HG02642 (cell line): ENCODE results near the gene FAM53B.

Experiments
- ATAC-seq: cut with Tn5 transposase; IDR thresholded peaks from one replicate; pipeline ENCODE4 v1.9.1; 2021; ENCODE audit warnings: mild to moderate bottlenecking; ENCODE audit not compliant: unreplicated experiment, poor library complexity

The FAM53B gene

DNA sequence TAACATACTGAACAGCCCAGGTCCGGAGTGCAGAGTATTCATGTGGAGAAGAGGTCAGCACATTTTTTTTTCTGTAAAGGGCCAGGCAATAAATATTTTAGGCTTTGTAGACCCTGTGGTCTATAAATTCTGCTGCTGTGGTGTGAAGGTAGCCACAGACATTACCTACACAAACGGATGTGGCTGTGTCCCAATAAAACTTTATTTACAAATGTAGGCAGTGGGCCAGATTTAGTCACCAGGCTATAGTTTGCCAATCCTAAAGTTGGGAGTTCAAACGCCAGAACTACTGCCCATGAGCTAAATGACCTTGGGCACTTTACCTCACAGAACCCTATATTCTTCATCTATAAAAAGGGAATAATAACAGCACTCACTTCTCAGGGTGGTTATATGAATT, 13.4 kb downstream of the FAM53B start:
- no peak for ATAC-seq

DNA sequence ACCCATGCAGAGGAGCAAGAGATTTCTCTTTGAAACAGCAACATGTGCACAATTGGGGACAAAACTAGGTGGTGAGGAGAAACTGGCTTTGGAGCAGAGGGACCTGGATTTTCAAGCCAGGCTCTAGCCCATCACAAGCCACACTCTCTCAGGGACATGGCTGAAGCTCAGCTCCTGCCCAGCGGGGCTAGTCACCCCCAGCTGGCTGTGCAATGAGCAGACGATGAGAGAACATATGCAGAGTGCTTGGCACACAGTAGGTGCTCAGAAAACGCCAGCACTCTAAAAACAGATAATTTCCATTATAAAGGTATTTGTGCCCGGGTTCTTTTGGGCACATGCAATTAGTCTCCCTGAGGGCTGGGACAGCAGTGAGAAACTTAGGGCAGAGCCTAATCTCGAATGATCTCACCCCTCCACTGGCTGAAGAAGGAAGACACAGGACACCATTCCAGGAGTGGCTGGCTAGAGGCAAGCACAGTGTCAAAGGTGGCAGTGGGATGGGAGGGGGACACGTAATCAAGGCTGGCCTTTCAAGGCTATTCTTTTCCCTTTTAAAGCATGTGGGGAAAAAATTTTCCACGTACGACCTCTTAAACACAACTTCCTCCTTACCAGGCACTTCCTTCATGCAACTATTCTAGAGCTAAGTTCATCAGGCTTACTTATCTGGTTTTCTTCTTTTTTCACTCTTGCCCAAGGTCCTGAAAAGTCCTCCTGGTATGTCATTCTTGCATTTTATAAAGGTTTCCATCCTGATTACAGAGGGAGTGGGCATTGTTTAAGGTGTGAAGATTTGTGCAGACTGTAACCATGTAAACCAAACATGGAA, 15.1 kb downstream of the FAM53B start:
- no peak for ATAC-seq

GRCh38 chr10:124728071-124728829, 15.9 kb downstream of the FAM53B start:
- no peak for ATAC-seq

DNA sequence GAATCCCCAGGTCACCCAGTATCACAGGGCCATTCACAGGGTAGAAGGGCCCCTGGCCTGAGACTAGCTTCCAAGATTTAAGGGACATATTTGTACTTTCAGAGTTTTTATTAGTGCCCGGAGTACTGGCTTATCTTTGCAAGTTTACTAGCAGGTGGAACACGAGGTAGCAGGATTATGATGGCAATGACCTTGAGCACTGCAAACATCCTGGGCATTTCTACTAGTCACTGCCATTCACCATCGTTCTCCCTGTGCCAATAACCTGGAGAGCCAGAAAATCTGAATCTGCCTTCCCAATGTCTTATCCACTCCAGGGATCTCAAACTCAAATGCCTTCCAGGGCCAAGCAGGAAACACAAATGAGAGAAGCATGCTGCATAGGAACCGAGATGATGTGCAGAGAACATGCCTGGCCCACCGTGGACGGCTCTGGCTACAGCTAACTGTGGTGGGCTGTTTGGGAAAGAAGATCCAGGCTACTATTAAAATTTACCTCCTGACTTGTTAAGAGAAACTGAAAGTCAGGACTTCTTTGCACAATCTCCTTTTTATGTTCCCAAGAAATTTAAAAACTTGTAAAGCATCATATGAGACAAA, 16.7 kb downstream of the FAM53B start:
- no peak for ATAC-seq

- ATAC-seq = no peak
Measured at GRCh38 chr10:124725791-124726190, 18.4 kb downstream of the FAM53B start.

GRCh38 chr10:124725171-124725631, 19.0 kb downstream of the FAM53B start:
- no peak for ATAC-seq

DNA sequence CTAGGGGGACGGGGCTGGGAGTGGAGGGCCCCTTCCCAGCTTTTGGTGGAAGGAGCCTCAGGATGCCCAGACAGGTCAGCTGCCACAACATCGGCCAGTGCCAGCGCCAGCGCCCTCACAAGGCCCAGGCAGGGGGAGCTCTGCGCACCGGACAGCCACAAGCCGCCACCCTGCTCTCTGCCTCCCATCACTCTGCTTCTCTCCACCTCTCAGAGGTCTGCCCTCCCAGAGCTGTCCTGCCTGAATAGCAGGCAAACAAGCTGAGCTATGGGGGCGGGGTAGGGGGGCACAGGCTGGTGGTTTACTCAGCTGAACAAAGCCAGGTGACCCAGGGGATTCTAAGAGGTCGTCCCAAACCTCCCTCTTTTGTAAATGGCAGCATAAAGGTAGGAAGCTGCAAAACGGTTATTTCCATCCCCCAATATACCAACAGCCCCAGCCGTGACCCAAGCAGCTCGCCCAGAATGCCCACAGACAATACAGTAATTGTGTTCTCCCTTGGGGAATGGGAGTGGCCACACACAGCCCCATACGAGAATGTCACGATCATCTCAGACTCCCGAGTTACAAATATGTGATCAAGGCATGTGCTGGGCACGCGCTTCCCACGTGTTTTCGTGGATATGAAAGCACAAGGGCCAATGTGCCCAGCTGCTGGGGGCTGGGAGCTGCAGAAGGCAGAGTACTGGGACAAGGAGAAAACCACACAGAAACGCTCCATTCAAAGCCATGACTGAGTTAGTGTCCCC, 19.7 kb downstream of the FAM53B start:
- no peak for ATAC-seq

- no peak for ATAC-seq
Measured at GRCh38 chr10:124723826-124724225, 20.4 kb downstream of the FAM53B start.

DNA sequence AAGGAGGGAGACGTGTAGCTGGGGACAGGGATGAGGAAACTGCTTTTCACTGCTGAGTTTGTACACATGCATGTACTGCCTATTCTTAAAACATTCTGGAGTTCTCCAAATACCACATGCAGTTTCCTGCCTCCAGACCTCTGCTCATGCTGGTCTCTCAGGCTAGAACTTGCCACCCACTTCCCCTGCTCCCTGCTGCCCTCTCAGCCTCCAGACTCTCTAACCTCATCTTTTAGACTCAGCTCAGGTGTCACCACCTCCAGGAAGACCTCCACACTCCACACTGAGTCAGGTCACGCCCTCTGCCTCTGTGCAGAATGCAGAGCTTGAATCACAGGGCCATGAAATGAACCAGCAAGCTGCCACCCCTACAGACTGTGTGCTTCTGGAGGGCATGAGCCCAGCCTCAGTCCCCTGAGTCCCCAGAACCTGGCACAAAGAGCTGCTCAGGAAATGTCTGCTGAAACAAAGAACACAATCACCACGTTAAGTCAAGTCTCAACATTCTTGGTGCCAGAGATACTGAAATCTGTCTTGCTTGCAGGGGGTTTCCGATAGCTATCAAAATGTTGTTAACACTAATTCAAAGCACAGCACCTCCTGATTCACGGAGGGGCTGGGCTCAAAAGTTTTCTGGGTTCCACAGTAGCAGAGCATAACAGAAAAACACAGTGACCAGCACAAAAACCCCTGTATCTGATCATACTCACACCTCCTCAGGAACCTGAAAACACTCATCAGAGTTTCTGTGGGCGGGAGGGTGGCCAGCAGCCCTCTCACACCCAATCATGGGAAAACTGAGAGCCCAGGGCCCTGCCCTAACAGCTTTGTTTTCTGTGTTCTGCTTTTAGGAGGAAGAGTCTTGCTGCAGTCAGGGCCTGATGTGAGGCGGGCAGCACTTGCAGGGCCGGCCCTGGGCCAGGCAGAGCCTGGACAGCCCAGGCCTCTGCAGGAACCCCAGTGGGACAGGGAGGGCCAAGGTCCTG, 21.1 kb downstream of the FAM53B start:
- peak; percentile 66 for ATAC-seq

DNA sequence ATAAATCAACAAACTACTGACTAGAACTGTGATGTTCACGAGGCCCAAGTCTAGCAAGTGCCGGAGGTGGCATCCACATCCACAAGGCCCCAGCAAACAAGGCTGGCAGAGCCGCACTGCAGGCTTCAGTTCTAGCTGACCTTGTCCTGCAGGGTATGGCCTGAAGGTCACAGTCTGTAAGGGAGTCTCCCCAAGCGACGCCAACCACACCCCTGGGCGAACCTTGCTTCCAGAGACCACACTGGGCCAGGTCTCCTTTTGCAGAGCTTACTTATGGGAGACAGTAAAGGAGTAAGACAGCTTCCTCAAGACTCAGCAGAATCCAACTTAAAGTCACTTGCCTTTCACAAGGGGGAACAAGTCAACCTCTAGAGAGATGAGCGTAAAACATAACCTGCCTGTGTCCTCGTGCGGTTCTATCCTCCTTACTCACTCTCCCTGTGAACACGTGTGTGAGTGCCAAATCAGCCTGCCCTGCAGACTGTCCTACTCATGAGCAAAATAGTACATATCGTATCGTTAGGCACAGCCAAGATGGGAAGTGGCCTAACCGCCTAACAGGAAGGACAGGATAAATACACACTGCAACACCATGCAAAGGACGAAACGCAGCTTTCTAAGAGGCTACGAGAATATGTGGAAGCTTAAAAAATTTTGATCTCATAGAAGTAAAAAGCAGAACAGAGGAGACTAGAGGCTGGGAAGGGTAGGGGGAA, 22.7 kb downstream of the FAM53B start:
- ATAC-seq = no peak

DNA sequence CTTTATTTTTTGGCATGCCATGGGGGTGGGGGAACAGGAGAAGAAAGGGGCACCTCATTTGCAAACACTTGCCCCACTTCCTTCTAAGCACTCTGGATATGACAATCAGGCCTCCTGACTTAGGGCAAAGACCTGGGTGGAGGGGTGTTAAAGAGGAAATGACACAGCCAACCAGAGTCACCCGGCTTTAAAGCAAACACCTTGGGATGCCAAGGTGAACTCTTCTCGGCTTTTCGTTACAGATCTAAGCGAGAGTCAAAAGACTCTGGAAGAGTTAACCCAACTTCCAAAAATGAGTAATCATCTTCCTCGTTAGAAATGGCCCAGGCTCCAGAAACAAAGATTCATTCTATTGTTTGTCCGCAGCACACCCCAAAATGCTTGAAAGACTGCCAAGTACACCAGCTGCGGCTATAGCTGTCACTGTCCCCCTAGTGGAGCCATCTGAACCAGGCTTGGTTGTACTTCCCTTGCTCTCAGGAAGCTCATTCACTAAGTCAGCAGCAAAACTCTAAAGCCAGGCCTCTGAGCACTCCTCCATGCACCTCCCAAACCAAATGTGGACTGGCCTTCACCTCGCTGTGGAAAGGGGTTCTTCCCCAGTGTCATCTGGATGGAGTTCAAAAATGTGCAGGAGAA, 24.8 kb downstream of the FAM53B start:
- peak; percentile 39 for ATAC-seq

DNA sequence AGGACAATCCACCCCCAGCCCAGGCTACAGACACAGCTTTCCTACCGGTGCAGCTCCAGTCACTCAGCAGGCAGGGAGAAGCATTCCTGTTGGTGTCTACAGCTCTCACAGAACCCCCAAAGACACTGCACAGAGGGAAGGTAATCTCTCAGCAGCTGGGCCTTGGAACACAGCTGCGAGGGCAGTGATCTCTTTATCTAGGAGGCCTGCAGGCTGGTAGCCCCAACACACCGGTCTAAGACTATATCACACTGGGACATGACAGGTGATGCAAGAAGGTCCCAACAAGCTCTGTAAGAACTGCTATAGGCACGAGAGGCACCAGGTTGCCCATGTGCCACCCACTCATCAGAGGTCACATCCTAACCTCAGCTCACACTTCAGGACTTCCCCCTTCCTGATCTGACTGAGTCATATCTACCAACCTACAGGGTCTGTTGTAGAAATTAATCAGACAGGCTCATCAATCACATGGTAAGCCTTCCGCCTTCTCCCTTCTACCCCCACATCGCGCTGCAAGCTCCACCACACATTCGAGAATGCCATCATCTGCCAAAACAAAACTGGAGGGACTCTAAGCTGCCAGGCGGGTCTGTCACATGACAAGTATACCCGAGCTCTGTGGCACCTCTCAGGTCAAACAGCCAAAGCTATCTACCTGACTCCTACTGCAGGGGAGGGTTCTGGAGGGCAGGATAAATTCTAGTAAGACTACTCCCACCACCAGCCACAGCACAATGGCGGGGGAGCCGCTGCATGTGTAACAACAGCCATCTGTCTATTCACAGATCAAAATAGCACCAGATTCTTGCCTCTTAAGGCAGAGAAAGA, 26.1 kb downstream of the FAM53B start:
- peak; percentile 54 for ATAC-seq

GRCh38 chr10:124717041-124717757, 27.0 kb downstream of the FAM53B start:
- no peak for ATAC-seq

DNA sequence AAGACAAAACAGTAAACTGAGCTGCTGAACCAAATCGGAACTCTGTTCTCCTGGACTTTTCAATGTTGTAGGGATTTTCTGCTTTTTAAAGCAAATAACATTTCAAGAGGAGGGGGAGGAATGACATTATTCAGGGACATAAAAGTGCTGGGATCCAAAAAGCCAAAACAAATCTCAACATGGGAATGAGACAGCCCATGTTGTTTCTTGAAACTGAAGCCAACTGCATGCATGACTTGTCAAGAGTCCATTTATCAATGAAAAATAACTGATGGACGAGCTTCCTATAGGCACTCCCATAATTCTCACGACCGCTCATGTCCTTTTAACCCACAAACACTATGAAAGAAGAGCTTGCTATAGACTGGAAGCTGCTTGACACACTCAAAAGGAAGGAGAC, 27.8 kb downstream of the FAM53B start:
- no peak for ATAC-seq

DNA sequence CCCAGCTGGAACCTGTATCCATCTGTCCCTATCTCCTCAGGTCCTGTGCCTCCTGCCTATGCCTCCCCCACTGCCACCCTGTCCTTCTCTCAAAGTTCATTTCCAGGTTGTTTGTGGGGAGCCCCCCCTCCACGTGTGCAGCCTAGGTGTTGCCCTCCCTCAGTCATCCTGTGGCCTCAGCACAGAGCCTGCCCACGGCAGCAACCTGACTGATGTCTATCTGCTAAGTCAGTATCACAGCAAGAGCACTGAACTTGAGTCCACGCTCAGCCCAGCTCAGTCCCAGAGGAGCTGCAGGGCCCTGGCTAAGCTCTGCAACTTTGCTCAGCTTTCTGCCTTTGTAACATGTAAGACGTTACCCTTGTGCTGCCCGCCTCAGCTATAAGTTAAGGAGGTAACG, 28.7 kb downstream of the FAM53B start:
- ATAC-seq = no peak

DNA sequence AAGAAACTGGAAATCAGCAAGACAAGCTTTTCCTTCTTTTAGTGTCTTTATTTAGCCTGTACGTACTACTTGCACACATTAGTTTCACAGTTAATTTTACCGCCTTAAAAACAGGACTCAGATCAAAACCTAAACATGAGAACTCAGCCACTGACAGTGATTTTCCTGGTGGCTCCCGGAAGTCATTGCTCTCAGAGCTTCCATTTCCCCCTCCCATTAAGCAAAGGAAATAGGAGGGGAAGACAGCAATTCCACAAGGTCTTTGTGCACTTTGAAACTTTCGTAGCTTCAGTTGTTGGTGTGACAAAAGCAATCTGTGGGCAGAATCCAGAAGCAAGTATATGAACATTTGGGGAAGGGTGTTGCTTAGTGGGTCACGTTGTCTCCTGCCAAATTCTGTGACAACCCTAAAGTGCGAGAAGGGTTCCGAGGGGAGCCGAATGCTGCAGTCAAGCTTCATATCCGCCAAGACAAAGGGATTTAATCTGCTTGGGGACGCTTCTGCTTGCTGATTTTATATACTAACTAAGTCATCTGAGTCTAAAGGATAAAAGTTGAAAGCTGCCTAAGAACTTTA, 30.4 kb downstream of the FAM53B start:
- no peak for ATAC-seq
